ENCODE data around the gene NFE2L3.
"Not testable (repeated sequence)": the region's sequence is repeated elsewhere in the genome, so short reads cannot be mapped to it uniquely, and the experiment has no call there.

The NFE2L3 gene

DNA sequence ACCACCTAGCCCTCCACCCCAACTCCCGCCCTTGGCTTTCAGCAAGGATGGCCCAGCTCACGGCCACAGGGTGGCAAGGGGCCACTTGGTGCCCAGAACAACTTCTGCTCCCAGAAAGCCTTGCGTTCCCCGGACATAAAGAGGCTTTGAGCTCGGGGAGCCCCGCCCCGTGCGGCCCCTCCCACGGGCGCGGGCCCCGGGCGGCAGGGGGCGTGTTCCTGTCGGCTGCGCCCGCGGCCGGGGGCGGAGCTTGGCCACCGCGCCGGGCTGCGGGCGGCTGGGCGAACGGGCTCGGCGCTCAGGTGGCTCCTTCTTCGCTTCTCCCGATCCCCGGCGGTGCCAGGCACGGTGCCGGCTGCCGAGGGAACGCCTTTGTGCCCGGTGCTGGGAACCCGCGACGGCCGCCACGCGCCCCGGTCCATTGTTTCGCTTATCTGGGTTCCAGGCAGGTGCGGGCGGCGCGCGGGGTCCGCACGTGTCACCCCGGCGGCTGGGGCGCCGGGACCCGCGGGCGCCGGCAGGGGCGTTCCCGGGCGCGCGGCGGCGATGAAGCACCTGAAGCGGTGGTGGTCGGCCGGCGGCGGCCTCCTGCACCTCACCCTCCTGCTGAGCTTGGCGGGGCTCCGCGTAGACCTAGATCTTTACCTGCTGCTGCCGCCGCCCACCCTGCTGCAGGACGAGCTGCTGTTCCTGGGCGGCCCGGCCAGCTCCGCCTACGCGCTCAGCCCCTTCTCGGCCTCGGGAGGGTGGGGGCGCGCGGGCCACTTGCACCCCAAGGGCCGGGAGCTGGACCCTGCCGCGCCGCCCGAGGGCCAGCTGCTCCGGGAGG, at the start of gene NFE2L3:
Gene NFE2L3, plus strand, starts transcription at position 246 of the 829 bp plus-strand sequence. Its CDS starts 301 bp downstream, at position 547.
- peak; percentile 86 to 87 for DNase-seq

DNA sequence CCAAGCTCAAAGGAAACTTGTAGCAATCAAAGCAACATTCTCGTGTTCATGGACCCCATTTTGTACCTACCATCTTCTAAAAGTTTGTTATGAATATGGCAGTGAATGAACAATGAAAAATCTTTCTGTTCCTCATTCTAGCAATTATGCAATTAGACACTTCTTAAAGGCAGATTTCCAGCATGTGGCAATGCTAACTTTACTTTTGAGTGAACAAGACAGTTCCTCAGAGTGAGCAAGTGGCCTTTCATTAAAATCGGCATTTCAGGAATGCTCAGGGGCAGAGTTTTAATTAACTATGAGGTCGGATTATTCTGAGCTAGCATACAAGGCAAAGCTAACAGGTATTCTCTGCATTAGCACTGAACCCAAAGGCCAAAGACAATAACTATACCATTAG, 48.4 kb upstream of the NFE2L3 start:
- no peak for DNase-seq

DNA sequence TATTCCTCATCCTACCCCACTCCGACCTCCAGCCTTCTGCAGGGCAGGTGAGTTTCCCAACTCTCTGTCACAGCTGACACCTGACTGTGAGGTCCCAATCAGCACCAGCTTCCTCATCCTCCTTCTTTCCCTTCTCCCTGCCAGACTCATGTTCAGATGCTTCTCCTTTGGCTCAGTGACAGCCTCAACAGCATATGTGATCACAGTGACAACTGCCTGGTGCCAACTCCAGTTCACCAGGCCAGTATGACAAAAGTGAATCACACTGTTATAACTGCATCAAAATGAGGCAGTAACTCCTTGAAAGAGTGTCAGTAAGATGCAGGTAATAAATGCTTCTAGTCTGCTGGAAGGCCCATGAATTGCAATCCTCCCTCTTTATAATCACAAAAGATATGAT, 46.8 kb upstream of the NFE2L3 start:
- no peak for DNase-seq

GRCh38 chr7:26105931-26106330, 46.1 kb upstream of the NFE2L3 start:
- DNase-seq: no peak

- DNase-seq: peak in 1 of 2 donors; percentile 30
Observed at GRCh38 chr7:26112203-26112740, 39.7 kb upstream of the NFE2L3 start.

DNA sequence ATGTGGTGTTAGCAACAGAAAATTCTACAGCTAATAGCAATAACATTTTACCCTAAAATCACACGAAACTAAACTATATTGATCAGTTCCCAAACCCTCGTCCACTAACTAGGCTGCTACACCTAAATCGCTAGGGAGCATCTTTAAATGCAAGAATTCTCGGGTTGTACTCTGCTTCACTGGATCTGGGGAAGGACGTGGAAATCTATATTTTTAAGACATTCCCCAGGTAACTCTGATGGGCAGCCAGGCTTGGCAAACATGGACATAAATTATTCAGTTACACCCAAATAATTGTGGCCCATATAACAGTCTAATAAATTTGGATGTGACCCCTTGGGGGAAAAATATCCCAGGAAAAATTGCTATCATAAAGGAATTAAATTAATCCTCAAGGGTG, 36.3 kb upstream of the NFE2L3 start:
- DNase-seq: no peak

DNA sequence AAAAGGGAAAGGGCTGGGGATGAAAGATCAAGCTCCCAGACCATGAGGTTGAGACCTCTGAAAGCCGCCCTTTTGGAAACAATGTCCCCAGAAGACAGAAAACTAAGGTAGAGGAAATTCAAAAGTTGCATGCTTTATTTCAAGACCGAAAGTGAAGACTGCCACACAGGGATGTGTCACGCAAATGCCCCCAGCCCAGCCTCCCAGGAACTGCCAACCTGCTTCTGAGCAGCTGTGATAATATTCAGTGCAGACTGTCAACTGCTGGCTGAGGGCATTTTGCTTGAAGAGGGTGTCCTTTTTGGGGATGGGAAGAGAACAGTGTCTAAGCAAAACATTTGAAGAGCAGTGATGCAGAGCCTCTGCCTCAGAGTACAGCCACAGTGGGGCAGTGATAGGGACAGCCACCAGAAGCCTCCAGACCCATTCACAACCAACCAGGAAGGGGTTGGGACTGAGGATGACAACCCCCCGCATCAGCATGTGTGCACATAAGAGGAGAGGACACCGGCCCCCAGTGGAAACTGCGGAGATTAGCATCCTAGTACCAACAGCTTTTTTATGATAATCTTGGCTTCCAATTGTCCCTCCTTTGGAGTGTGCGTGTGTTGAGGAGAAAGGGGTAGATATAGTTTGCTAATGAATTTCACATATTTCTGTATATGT, 34.7 kb upstream of the NFE2L3 start:
- no peak for DNase-seq

DNA sequence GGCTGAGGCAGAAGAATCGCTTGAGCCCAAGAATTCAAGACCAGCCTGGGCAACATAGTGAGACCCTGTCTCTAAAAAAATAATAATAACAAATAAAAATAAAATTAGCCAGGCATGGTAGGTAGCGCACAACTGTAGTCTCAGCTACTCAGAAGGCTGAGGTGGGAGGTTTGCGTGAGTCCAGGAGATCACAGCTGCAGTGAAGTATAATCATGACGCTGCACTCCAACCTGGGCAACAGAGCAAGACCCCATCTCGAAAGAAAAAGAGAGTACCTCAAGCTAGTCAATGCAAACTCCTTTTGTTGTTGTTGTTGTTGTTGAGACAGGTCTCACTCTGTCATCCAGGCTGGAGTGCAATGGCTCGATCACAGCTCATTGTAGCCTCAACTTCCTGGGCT, 34.0 kb upstream of the NFE2L3 start:
- no peak for DNase-seq

DNA sequence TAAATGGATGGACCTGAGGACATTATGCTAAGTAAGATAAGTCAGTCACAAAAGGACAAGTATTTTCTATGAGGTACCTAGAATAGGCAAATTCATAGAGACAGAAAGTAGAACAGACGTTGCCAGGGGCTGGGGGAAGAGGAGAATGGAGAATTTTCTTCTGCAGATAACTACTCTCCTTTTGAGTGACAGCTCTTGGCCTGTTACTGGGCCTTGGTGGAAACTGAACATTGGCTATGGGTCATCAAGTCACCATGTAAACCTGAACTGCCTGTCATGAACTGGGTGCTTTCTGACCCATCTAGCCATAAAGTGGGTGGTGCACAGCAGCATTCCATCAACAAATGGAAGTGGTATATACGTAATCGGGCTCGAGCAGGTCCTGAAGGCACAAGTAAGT, 29.3 kb upstream of the NFE2L3 start:
- no peak for DNase-seq

GRCh38 chr7:26124775-26125174, 27.2 kb upstream of the NFE2L3 start:
- not testable (repeated sequence) for DNase-seq

- no peak for DNase-seq
Observed at GRCh38 chr7:26127411-26127810, 24.6 kb upstream of the NFE2L3 start.

DNA sequence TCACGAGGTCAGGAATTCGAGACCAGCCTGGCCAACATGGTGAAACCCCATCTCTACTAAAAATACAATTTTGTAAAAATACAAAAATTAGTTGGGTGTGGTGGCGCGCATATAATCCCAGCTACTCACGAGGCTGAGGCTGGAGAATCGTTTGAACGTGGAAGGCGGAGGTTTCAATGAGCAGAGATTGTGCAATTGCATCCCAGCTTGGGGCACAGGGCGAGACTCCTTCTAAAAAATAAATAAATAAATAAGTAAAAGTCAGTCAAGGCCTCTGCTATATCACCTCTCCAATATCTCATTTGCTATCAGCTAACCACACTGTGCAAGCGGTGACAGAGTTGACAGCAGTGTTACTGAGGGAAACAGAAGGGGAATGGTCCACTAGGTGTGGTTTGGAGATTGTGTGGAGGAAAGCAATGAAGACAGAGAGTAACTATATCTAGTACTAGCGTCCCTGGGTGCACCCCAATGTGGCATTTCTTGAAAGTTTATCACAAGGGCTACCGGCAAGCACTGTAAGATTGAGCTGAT, 20.9 kb upstream of the NFE2L3 start:
- DNase-seq: no peak

GRCh38 chr7:26135076-26135475, 16.9 kb upstream of the NFE2L3 start:
- no peak for DNase-seq

DNA sequence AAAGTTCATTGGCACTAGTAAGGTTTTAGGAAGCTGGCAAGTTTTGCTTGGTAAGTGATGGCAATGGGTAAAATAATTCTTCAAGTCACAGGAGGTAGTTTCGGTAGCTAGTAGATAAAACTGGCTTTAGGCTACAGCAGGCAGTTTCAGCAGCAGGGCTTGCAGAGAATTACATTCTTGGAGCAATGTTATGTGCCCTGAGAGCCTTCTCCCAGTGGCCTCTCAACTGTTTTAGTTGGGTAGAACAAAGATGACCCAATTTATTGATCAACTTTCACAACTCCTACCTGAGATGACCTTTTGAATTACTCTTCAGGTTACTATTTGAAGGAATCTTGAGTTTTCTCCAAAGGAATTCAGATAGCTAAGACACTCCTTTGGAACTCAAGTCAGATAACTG, 16.4 kb upstream of the NFE2L3 start:
- no peak for DNase-seq

GRCh38 chr7:26136831-26137230, 15.2 kb upstream of the NFE2L3 start:
- DNase-seq: no peak

GRCh38 chr7:26140380-26140779, 11.6 kb upstream of the NFE2L3 start:
- DNase-seq: no peak

GRCh38 chr7:26141077-26141476, 10.9 kb upstream of the NFE2L3 start:
- DNase-seq: no peak

- DNase-seq: no peak
Observed at GRCh38 chr7:26143298-26144048, 8.5 kb upstream of the NFE2L3 start.

- no peak for DNase-seq
Observed at GRCh38 chr7:26144184-26145080, 7.6 kb upstream of the NFE2L3 start.

- no peak for DNase-seq
Observed at GRCh38 chr7:26145238-26145637, 6.8 kb upstream of the NFE2L3 start.

DNA sequence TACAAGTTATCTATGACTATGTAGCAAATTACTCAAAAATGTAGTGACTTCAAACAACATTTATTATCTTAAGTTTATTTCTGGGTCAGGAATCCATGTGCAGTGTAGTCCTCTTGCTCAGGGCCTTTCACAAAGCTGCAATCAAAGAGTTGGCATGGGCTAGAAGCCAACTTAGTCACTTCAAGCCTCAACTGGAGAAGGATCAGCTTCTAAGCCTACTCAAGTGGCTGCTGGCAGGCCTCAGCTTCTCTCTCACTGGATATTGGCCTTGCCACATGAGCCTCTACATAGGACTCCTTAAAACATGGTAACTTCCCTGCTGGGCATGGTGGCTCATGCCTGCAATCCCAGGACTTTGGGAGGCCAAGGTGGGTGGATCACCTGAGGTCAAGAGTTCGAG, 5.0 kb upstream of the NFE2L3 start:
- no peak for DNase-seq

Measured in CD4-positive, alpha-beta T cell treated with Interleukin-4 for 1 hour (primary cell).